Cortex of kidney (tissue), 1 donor: ENCODE data around the gene PPP1CB.
"Not testable (repeated sequence)": the region's sequence is repeated elsewhere in the genome, so short reads cannot be mapped to it uniquely, and the experiment has no call there.

Source experiments
- DNase-seq: peaks from one replicate; lab custom pipeline; 2025; lab: John Stamatoyannopoulos, UW

PPP1CB gene

GRCh38 chr2:28778392-28778791 lies 26.8 kb downstream of the PPP1CB start:
- no peak for DNase-seq

GRCh38 chr2:28779001-28779400 lies 27.4 kb downstream of the PPP1CB start:
- no peak for DNase-seq

GRCh38 chr2:28780496-28780895 lies 28.9 kb downstream of the PPP1CB start:
- DNase-seq: no peak

- no peak for DNase-seq
Observed at GRCh38 chr2:28782423-28782822, 30.8 kb downstream of the PPP1CB start.

GRCh38 chr2:28784570-28784969 lies 32.9 kb downstream of the PPP1CB start:
- not testable (repeated sequence) for DNase-seq

GRCh38 chr2:28796620-28797019 lies 45.0 kb downstream of the PPP1CB start:
- no peak for DNase-seq

- DNase-seq: no peak
Observed at GRCh38 chr2:28801726-28802125, 50.1 kb downstream of the PPP1CB start.

GRCh38 chr2:28802975-28803429 lies 51.4 kb downstream of the PPP1CB start:
- DNase-seq: no peak

GRCh38 chr2:28809927-28810326 lies 58.3 kb downstream of the PPP1CB start:
- DNase-seq: no peak

- peak; percentile 15 for DNase-seq
Observed at GRCh38 chr2:28810384-28811285, 59.0 kb downstream of the PPP1CB start, which contains the start of gene SPDYA. Gene SPDYA (plus strand): TSS chr2:28810834. CDS start chr2:28816015, 5,181 bp downstream.

GRCh38 chr2:28818053-28818452 lies 66.4 kb downstream of the PPP1CB start:
- no peak for DNase-seq

GRCh38 chr2:28821295-28821958 lies 69.8 kb downstream of the PPP1CB start:
- no peak for DNase-seq

GRCh38 chr2:28822036-28822435 lies 70.4 kb downstream of the PPP1CB start:
- DNase-seq: no peak

- no peak for DNase-seq
Observed at GRCh38 chr2:28824207-28824606, 72.6 kb downstream of the PPP1CB start.

GRCh38 chr2:28824870-28825269 lies 73.2 kb downstream of the PPP1CB start:
- no peak for DNase-seq

- no peak for DNase-seq
Observed at GRCh38 chr2:28828382-28828781, 76.8 kb downstream of the PPP1CB start.

GRCh38 chr2:28833740-28834470 lies 82.3 kb downstream of the PPP1CB start:
- DNase-seq: no peak

GRCh38 chr2:28835781-28836180 lies 84.2 kb downstream of the PPP1CB start:
- no peak for DNase-seq

- DNase-seq: no peak
Observed at GRCh38 chr2:28838971-28839370, 87.3 kb downstream of the PPP1CB start.

GRCh38 chr2:28842042-28842441 lies 90.4 kb downstream of the PPP1CB start:
- DNase-seq: no peak
